HepG2 (cell line): ENCODE data around the gene TYW1B. TPM values are rescaled to one million over a fixed set of nuclear protein-coding genes. Genes with fewer than 3 reads are reported as not detected.
"Not testable (repeated sequence)": the region's sequence is repeated elsewhere in the genome, so short reads cannot be mapped to it uniquely, and the experiment has no call there.

Experiments
- ATAC-seq: fragments of 200-7000 bp; cut with Tn5 transposase; 3 replicates; pipeline ENCODE4 v1.9.1; 2020; ENCODE audit warnings: mild to moderate bottlenecking, moderate library complexity
- BruUV-seq: library from RNA; stranded (reverse); fragments of 400-500 nt; replicated peaks from 2 replicates; lab custom pipeline; 2021; lab: Mats Ljungman, UMichigan
- CTCF ChIA-PET: fragments of 300-600 bp; formaldehyde crosslinking; extraction: SDS; loops from one replicate; lab custom pipeline; 2021; ENCODE audit warnings: low total read pairs, inconsistent platforms, low intra/inter-chr PET ratio; lab: Yijun Ruan, JAX
- POLR2A ChIA-PET: fragments of 350-600 bp; sonication (Branson Sonifier 250); formaldehyde crosslinking; loops from one replicate; lab custom pipeline; 2020; ENCODE audit warnings: antibody characterized with exemption, inconsistent platforms; lab: Yijun Ruan, JAX
- DNase-seq: peaks from one replicate; pipeline ENCODE4 v3.0.0-alpha.2; 2015; ENCODE audit warnings: low spot score
- FAIRE-seq: peaks from 3 replicates; lab custom pipeline; 2011; peaks lifted over from hg19 to GRCh38; lab: Jason Lieb, UNC
- H2AFZ ChIP-seq: one replicate; pipeline ENCODE4 v1.6.1; 2011; ENCODE audit warnings: low read length, inconsistent platforms
- H3K27ac ChIP-seq: fragments of 300-600 bp; 3 replicates; pipeline ENCODE4 v1.8.0; 2011; ENCODE audit warnings: mixed run types, mild to moderate bottlenecking, mixed read lengths, low read length, inconsistent platforms; ENCODE audit not compliant: insufficient read depth; ENCODE audit errors: extremely low read length
- H3K27me3 ChIP-seq, 2 experiments: fragments of 200-600 bp in 1 of 2; 2 replicates in 1 of 2; 3 replicates in 1 of 2; pipeline versions ENCODE4 v1.6.0 to v1.8.0; 2011; ENCODE audit warnings: low read length in 2 of 2, mild to moderate bottlenecking in 2 of 2, moderate library complexity in 2 of 2, inconsistent platforms in 1 of 2; ENCODE audit not compliant: insufficient read depth in 2 of 2, control insufficient read depth in 1 of 2
- H3K36me3 ChIP-seq, 2 experiments: fragments of 200-600 bp in 1 of 2; replicated peaks in 1 of 2; 2 replicates in 1 of 2; 3 replicates in 1 of 2; pipeline versions ENCODE4 v1.5.1 to v1.8.0; 2011; ENCODE audit warnings: low read length in 2 of 2, inconsistent platforms in 1 of 2; ENCODE audit not compliant: insufficient read depth in 2 of 2, control insufficient read depth in 1 of 2
- H3K4me1 ChIP-seq: 2 replicates; pipeline ENCODE4 v1.5.1; 2012; ENCODE audit warnings: low read length, inconsistent platforms; ENCODE audit not compliant: insufficient read depth
- H3K4me2 ChIP-seq: 2 replicates; pipeline ENCODE4 v1.6.0; 2011; ENCODE audit warnings: low read depth, low read length, inconsistent platforms
- H3K4me3 ChIP-seq, 3 experiments: fragments of 200-600 bp in 1 of 3; sonication (generic), shearing (Covaris generic) in 1 of 3; replicated peaks in 1 of 3; 2 replicates each; pipeline ENCODE4 v1.5.1; 2011 to 2016; ENCODE audit warnings: low read length in 3 of 3, inconsistent platforms in 2 of 3, low read depth in 2 of 3, mild to moderate bottlenecking in 2 of 3, control low read depth in 1 of 3, mixed read lengths in 1 of 3; ENCODE audit not compliant: insufficient read depth in 1 of 3
- H3K79me2 ChIP-seq: one replicate; pipeline ENCODE4 v1.6.1; 2011; ENCODE audit warnings: low read length, inconsistent platforms; ENCODE audit not compliant: insufficient read depth
- H3K9ac ChIP-seq: 2 replicates; pipeline ENCODE4 v1.6.0; 2011; ENCODE audit warnings: mild to moderate bottlenecking, low read depth, low read length, inconsistent platforms; ENCODE audit not compliant: insufficient read depth
- H3K9me3 ChIP-seq: 2 replicates; pipeline ENCODE4 v1.5.1; 2012; ENCODE audit warnings: mild to moderate bottlenecking, low read length
- H4K20me1 ChIP-seq: 2 replicates; pipeline ENCODE4 v1.6.0; 2011; ENCODE audit warnings: inconsistent platforms, mild to moderate bottlenecking, low read length, moderate library complexity; ENCODE audit not compliant: insufficient read depth
- HNF4G ChIP-seq, 2 experiments: sonication (generic) in 1 of 2; formaldehyde crosslinking in 1 of 2; IDR thresholded peaks; 2 replicates each; pipeline versions ENCODE4 v1.4.0 to v1.6.1; 2011 to 2020; ENCODE audit warnings: borderline replicate concordance in 2 of 2, low read depth in 2 of 2, mild to moderate bottlenecking in 2 of 2, low read length in 1 of 2, missing genetic modification reagents in 1 of 2, moderate library complexity in 1 of 2
- ZNF281 ChIP-seq: sonication (generic); formaldehyde crosslinking; IDR thresholded peaks from 2 replicates; pipeline ENCODE4 v1.4.0; 2020; ENCODE audit warnings: missing genetic modification reagents, borderline replicate concordance
- ZNF460 ChIP-seq: sonication (generic); formaldehyde crosslinking; IDR thresholded peaks from 2 replicates; pipeline ENCODE4 v1.5.1; 2020; ENCODE audit warnings: missing genetic modification reagents, mild to moderate bottlenecking, borderline replicate concordance
- ZNF501 ChIP-seq: sonication (generic); formaldehyde crosslinking; IDR thresholded peaks from 2 replicates; pipeline ENCODE4 v1.5.1; 2020; ENCODE audit warnings: mild to moderate bottlenecking, moderate library complexity, missing genetic modification reagents
- WGBS: methylation state at CpG from one replicate; pipeline ENCODE4 v1.1.6; 2017; ENCODE audit warnings: low lambda C conversion rate; 5-methylcytosine and 5-hydroxymethylcytosine counted together
- in situ Hi-C: cut with HindIII; loops from 2 replicates; pipeline ENCODE4 v1.10.0; 2017; ENCODE audit warnings: low pct_unique_long_range_greater_than_20kb; ENCODE audit not compliant: extremely low pct_ligation_motif_present
- intact Hi-C: fragments of 100-400 bp; cut with micrococcal nuclease; formaldehyde crosslinking; loops from one replicate; pipeline ENCODE4 v1.10.0; 2022; ENCODE audit not compliant: unreplicated experiment
- polyA plus RNA-seq, 8 experiments: library from polyadenylated mRNA; depleted of rRNA in 3 of 8; stranded (reverse) in 7 of 8; unstranded in 1 of 8; fragments of >200 nt; fragmentation: Illumina TruSeq in 4 of 8; extraction: Trizol in 4 of 8; gene quantifications; 2 replicates each; pipeline versions ENCODE4 v1.2.1 to v1.2.3, GENCODE V29; 2011 to 2016; ENCODE audit warnings: low read depth in 4 of 8, missing spikeins in 1 of 8, mixed read lengths in 1 of 8; ENCODE audit not compliant: insufficient read depth in 1 of 8
- total RNA-seq, 5 experiments: library from RNA; depleted of rRNA; stranded (reverse); fragments of >200 nt; fragmentation: Illumina TruSeq; extraction: Trizol; gene quantifications; 2 replicates each; pipeline ENCODE4 v1.2.3, GENCODE V29; 2016; ENCODE audit warnings: low read depth in 1 of 5
- TF ChIP-seq, protein P1 (sequence below): sonication (generic); formaldehyde crosslinking; IDR thresholded peaks from 2 replicates; pipeline ENCODE4 v1.4.0; 2020; ENCODE audit warnings: missing genetic modification reagents; ENCODE audit errors: not compliant biosample characterization

Gene TYW1B
- total and polyA plus RNA-seq, 2 of the 13 experiments (the other 11 are each of a cell fraction or from before 2014, with no cell fraction given), result 2.0 to 5.5 TPM

DNA sequence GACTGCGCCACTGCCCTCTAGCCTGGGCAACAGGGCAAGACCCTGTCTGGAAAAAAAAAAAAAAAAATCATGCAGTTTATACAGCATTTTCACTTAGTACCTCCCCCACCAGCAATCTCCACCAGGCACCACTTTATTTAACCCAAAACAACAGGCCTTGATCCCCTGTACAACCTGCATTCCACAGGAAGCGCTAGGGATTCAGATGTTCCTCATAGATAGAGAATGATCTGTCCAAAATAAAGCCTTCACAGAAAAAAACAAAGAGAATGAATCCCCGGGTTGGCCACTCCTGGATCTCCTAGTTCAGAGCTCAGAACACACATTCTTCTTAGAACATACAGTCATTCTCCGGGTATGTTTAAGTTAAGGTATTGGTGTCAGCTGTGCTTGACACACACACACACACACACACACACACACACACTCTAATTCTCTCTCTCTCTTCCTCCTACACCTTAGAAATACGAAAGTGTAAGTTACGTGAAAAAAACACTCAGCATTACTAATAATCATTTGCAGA is 110.7 kb downstream of the TYW1B start:
- WGBS, result 84% methylated on average over 6 of the region's 6 CpGs

GRCh38 chr7:72711927-72712326 is 116.1 kb downstream of the TYW1B start:
- FAIRE-seq, result not testable (repeated sequence)
- 97% methylated on average over 3 of the region's 3 CpGs for WGBS

More for the DNA sequence above, 110.7 kb downstream of the TYW1B start:
- H3K9ac ChIP-seq, POLR2A ChIA-PET, H4K20me1 ChIP-seq, BruUV-seq, H3K4me2 ChIP-seq, H3K4me3 ChIP-seq, H2AFZ ChIP-seq, H3K36me3 ChIP-seq, H3K4me1 ChIP-seq, intact Hi-C loops, in situ Hi-C loops, FAIRE-seq, H3K27ac ChIP-seq, H3K27me3 ChIP-seq, ATAC-seq, H3K9me3 ChIP-seq, CTCF ChIA-PET, H3K79me2 ChIP-seq: not testable (repeated sequence)
- peak; percentile 2 for DNase-seq

DNA sequence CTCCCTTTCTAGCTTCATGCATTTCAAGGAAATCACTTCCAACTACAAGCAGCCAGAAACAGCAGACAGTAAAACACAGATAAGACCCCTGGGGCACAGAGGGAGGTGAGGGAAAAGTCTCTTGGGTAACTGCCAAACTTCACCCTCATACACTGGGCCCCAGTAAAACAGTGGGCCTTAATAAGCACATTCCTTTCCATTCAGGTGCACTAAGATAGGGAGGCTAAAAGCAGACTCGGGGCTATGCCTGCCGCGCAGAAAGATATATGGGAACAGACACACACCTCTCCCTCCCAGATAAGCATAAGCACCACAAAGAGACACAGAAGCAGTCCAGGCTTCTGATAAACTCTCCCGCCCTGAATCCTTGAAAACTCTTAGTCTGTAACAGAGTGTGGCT is 117.0 kb downstream of the TYW1B start:
- no peak for ATAC-seq
- TF ChIP-seq ZNF281 (no peak), ZNF460 (CRISPR knock-in tag) (no peak), ZNF501 (CRISPR knock-in tag) (no peak), HNF4G (IDR thresholded peaks at IDR 0.05; ENCODE audit: borderline replicate concordance, low read depth, low read length) (no peak), HNF4G (CRISPR knock-in tag; IDR thresholded peaks at IDR 0.05; ENCODE audit: borderline replicate concordance, low read depth) (no peak)
- TF ChIP-seq, protein P1, sequence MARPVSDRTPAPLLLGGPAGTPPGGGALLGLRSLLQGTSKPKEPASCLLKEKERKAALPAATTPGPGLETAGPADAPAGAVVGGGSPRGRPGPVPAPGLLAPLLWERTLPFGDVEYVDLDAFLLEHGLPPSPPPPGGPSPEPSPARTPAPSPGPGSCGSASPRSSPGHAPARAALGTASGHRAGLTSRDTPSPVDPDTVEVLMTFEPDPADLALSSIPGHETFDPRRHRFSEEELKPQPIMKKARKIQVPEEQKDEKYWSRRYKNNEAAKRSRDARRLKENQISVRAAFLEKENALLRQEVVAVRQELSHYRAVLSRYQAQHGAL (CRISPR knock-in tag), result no peak

More at GRCh38 chr7:72711927-72712326, 116.1 kb downstream of the TYW1B start:
- in situ Hi-C loops, BruUV-seq, H3K36me3 ChIP-seq, H4K20me1 ChIP-seq, H3K4me3 ChIP-seq, POLR2A ChIA-PET, H3K4me1 ChIP-seq, H3K4me2 ChIP-seq, ATAC-seq, H3K79me2 ChIP-seq, H2AFZ ChIP-seq, H3K27ac ChIP-seq, H3K9me3 ChIP-seq, DNase-seq, CTCF ChIA-PET, H3K27me3 ChIP-seq, H3K9ac ChIP-seq, intact Hi-C loops: not testable (repeated sequence)

More for the DNA sequence above, 117.0 kb downstream of the TYW1B start:
- H3K36me3 ChIP-seq, result no peaks in the 10 kb centered on the region; a peak in 1 of 5 replicates
- H3K9me3 ChIP-seq, result no peaks in the 10 kb centered on the region
- H3K27me3 ChIP-seq, result no peaks in the 10 kb centered on the region
- no peaks in the 10 kb centered on the region for H4K20me1 ChIP-seq
- no TSS peak for BruUV-seq
- in situ Hi-C loops (no loop called here), intact Hi-C loops (no loop called here)
- no peaks in the 10 kb centered on the region for H3K79me2 ChIP-seq
- no peaks in the 10 kb centered on the region for H3K4me1 ChIP-seq
- DNase-seq (no peak), FAIRE-seq (no peak)
- no peak overlapping the region for H3K4me2 ChIP-seq
- H3K4me3 ChIP-seq, result no peak overlapping the region
- H2AFZ ChIP-seq, result no peak overlapping the region
- ChIA-PET CTCF (no interaction called here), POLR2A (no interaction called here)
- H3K27ac ChIP-seq, result no peak overlapping the region
- H3K9ac ChIP-seq, result no peak overlapping the region
- WGBS, result 93% methylated on average over 4 of the region's 4 CpGs
